Suprapubic skin (tissue), 4 donors: ENCODE results near the gene CCDC85A. TPM values are rescaled to one million over a fixed set of nuclear protein-coding genes. Genes with fewer than 3 reads are reported as not detected.

Source experiments
- DNase-seq, 2 donors: peaks; one replicate each; pipeline ENCODE4 v3.0.0-alpha.2; 2019; ENCODE audit warnings: low spot score in 2 of 2
- H3K27ac ChIP-seq: fragments of 200-600 bp; sonication (generic); one replicate; pipeline ENCODE4 v1.5.1; 2019
- H3K27me3 ChIP-seq: fragments of 200-600 bp; sonication (generic); one replicate; pipeline ENCODE4 v1.5.1; 2019
- H3K36me3 ChIP-seq: fragments of 200-600 bp; sonication (generic); one replicate; pipeline ENCODE4 v1.5.1; 2019
- H3K4me1 ChIP-seq: fragments of 200-600 bp; sonication (generic); one replicate; pipeline ENCODE4 v1.5.1; 2019
- H3K4me3 ChIP-seq: fragments of 200-600 bp; sonication (generic); one replicate; pipeline ENCODE4 v1.5.1; 2019; ENCODE audit warnings: mild to moderate bottlenecking
- H3K9me3 ChIP-seq: fragments of 200-600 bp; sonication (generic); one replicate; pipeline ENCODE4 v1.5.1; 2019
- CTCF ChIP-seq, 2 donors: fragments of 200-600 bp in 1 of 2; fragments of 450-650 bp in 1 of 2; sonication (generic) in 1 of 2; IDR thresholded peaks; one replicate each; pipeline ENCODE4 v1.5.1; 2016 to 2019; ENCODE audit warnings: antibody characterized with exemption in 2 of 2, mild to moderate bottlenecking in 1 of 2, moderate library complexity in 1 of 2
- EP300 ChIP-seq: sonication (generic); formaldehyde crosslinking; IDR thresholded peaks from one replicate; pipeline ENCODE4 v1.6.1; 2017; ENCODE audit warnings: antibody characterized with exemption
- POLR2A ChIP-seq, 2 donors: fragments of 450-650 bp; IDR thresholded peaks; one replicate each; pipeline ENCODE4 v1.6.1; 2017; ENCODE audit warnings: antibody characterized with exemption in 2 of 2, mild to moderate bottlenecking in 2 of 2, moderate library complexity in 2 of 2
- POLR2AphosphoS5 ChIP-seq, 3 donors: sonication (generic); formaldehyde crosslinking; IDR thresholded peaks; one replicate each; pipeline ENCODE4 v1.6.1; 2017; ENCODE audit warnings: antibody characterized with exemption in 3 of 3
- WGBS: methylation state at CpG from one replicate; pipeline ENCODE4 v1.1.5; 2018; 5-methylcytosine and 5-hydroxymethylcytosine counted together
- total RNA-seq, 4 donors: library from RNA; depleted of rRNA; stranded (reverse); fragments of >200 nt; gene quantifications; one replicate each; pipeline ENCODE4 v1.1.0, GENCODE V29; 2016

CCDC85A gene
- total RNA-seq, 4 donors from 2014 or later: 1.9 to 3.2 (median 2.5) TPM

DNA sequence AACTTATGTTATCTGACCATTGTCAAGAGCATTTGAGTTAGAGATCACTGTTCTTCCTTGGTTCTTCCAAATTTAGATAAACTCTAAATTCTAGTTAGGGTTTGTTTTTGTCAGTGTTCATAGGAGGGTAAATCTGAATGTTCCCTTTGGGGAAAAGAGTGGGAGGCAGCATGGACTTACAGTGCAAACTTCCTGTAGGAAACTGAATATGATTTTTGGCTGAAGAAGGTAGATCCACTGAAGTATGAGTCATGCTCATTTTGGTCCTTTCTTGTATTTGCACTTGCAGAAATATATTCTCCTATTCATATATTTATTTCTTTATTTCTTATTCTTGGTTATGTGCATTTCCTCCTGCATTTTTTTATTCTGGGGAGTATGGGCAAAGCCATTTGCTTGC lies 27.3 kb downstream of the CCDC85A start:
- Histone ChIP-seq H3K36me3 (no peaks in the 10 kb centered on the region), H3K4me3 (no peak overlapping the region), H3K9me3 (no peaks in the 10 kb centered on the region), H3K27me3 (no peaks in the 10 kb centered on the region), H3K4me1 (no peaks in the 10 kb centered on the region), H3K27ac (no peak overlapping the region)
- DNase-seq: no peak
- TF ChIP-seq EP300 (no peak), POLR2AphosphoS5 (IDR thresholded peaks at IDR 0.05) (no peak), POLR2A (IDR thresholded peaks at IDR 0.05) (no peak), CTCF (IDR thresholded peaks at IDR 0.05) (no peak)

GRCh38 chr2:56215911-56216310 lies 32.1 kb downstream of the CCDC85A start:
- Histone ChIP-seq H3K4me3 (no peak overlapping the region), H3K27ac (no peak overlapping the region), H3K27me3 (no peaks in the 10 kb centered on the region), H3K36me3 (no peaks in the 10 kb centered on the region), H3K4me1 (no peaks in the 10 kb centered on the region), H3K9me3 (no peaks in the 10 kb centered on the region)
- WGBS: 93% methylated on average over 2 of the region's 2 CpGs
- TF ChIP-seq POLR2A (IDR thresholded peaks at IDR 0.05) (no peak), POLR2AphosphoS5 (IDR thresholded peaks at IDR 0.05) (no peak)
- no peak for DNase-seq

- Histone ChIP-seq H3K27me3 (no peaks in the 10 kb centered on the region), H3K9me3 (no peaks in the 10 kb centered on the region), H3K4me3 (no peak overlapping the region), H3K4me1 (no peaks in the 10 kb centered on the region), H3K36me3 (no peaks in the 10 kb centered on the region), H3K27ac (no peak overlapping the region)
- no peak for DNase-seq
- TF ChIP-seq POLR2A (IDR thresholded peaks at IDR 0.05): no peak
- no peak for TF ChIP-seq POLR2AphosphoS5 (IDR thresholded peaks at IDR 0.05)
- no peak for TF ChIP-seq EP300
- TF ChIP-seq CTCF (IDR thresholded peaks at IDR 0.05): no peak
- WGBS: 81% methylated on average over 1 of the region's 1 CpG
These were observed 33.3 kb downstream of the CCDC85A start for GRCh38 chr2:56217106-56217505.

DNA sequence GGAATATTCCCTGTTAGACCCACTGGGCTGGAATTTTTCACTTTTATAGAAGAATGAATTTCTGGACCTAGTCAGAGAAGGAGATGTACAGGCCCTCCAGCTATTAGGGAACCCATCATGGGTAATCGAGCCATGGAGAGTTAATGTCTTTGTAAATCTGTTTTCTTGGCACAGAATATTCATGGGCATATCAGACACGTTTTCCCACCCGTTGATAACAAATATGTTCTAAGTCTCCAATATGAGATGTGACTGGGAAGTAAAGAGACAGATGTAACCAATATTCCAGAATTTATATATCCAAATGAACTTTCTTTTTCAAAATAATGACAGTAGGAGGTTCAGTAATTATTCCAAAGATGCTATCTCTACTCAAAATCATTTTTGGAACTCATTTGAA lies 38.7 kb downstream of the CCDC85A start:
- no peak for TF ChIP-seq POLR2AphosphoS5 (IDR thresholded peaks at IDR 0.05)
- no peak for TF ChIP-seq CTCF (IDR thresholded peaks at IDR 0.05)
- no peak for TF ChIP-seq EP300
- TF ChIP-seq POLR2A (IDR thresholded peaks at IDR 0.05): no peak
- no peak for DNase-seq
- H3K4me1 ChIP-seq: no peaks in the 10 kb centered on the region
- H3K27ac ChIP-seq: no peak overlapping the region
- H3K27me3 ChIP-seq: no peaks in the 10 kb centered on the region
- no peaks in the 10 kb centered on the region for H3K36me3 ChIP-seq
- 55% methylated on average over 3 of the region's 3 CpGs for WGBS
- H3K4me3 ChIP-seq: no peak overlapping the region
- no peaks in the 10 kb centered on the region for H3K9me3 ChIP-seq

DNA sequence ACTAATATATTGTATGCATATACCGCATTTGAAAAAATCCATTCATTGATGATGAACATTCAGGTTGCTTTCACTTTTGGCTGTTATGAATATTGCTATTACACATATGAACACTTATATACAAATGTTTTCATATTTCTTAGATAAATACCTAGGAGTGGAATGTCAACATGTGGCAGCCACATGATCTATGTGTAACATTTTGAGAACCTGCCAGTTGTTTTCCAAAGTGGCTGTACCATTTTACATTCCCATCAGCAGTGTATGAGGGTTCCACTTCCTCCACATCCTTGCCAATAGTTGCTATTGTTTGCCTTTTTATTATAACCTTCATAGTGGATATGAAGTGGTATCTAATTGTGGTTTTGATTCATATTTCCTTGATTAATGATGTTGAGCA lies 40.5 kb downstream of the CCDC85A start:
- H3K27ac ChIP-seq: no peak overlapping the region
- H3K36me3 ChIP-seq: no peaks in the 10 kb centered on the region
- H3K4me3 ChIP-seq: no peak overlapping the region
- DNase-seq: no peak
- H3K27me3 ChIP-seq: no peaks in the 10 kb centered on the region
- TF ChIP-seq CTCF (IDR thresholded peaks at IDR 0.05) (no peak), POLR2AphosphoS5 (IDR thresholded peaks at IDR 0.05) (no peak), POLR2A (IDR thresholded peaks at IDR 0.05) (no peak), EP300 (no peak)
- no peaks in the 10 kb centered on the region for H3K9me3 ChIP-seq
- H3K4me1 ChIP-seq: no peaks in the 10 kb centered on the region
- 83% methylated on average over 1 of the region's 1 CpG for WGBS

DNA sequence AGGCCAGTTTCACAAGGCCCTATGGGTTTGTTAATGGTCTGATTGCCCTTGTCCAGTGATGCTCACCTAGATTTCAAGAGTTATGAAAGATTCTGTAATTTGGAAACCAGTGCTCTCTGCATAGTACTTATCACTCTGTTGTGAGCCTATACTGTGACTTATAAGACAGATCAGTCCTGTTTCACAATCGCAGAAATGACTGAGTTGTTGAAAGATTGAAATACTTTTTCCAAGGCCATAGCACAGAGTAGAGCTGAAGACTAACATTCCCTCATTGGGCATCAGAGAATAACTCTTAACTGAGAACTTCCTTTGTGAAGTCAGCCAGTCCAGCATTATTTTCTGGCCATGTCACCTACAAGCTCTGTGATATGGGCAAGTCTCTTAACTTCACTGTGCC lies 44.0 kb downstream of the CCDC85A start:
- 93% methylated on average over 1 of the region's 1 CpG for WGBS
- Histone ChIP-seq H3K4me3 (no peak overlapping the region), H3K4me1 (no peaks in the 10 kb centered on the region), H3K27ac (no peak overlapping the region), H3K9me3 (no peaks in the 10 kb centered on the region), H3K36me3 (no peaks in the 10 kb centered on the region), H3K27me3 (no peaks in the 10 kb centered on the region)
- TF ChIP-seq POLR2A (IDR thresholded peaks at IDR 0.05) (no peak), CTCF (IDR thresholded peaks at IDR 0.05) (no peak), EP300 (no peak), POLR2AphosphoS5 (IDR thresholded peaks at IDR 0.05) (no peak)
- DNase-seq: no peak
